Vagina (tissue), 2 donors: ENCODE results near the gene STAT6.
A peak's percentile ranks its signal among the peaks of the same experiment; 100 is the strongest.

Source experiments
- POLR2A ChIP-seq, 2 donors: fragments of 450-650 bp; IDR thresholded peaks; one replicate each; pipeline ENCODE4 v1.6.1; 2017; ENCODE audit warnings: antibody characterized with exemption in 2 of 2, mild to moderate bottlenecking in 2 of 2, moderate library complexity in 2 of 2
- TF ChIP-seq, protein P1 (sequence below), 3 experiments: fragments of 450-650 bp in 2 of 3; fragments of 200-600 bp in 1 of 3; sonication (generic) in 1 of 3; IDR thresholded peaks; one replicate each; pipeline ENCODE4 v1.5.1; 2017 to 2019; ENCODE audit warnings: antibody characterized with exemption in 3 of 3, mild to moderate bottlenecking in 2 of 3, moderate library complexity in 2 of 3

DNA sequence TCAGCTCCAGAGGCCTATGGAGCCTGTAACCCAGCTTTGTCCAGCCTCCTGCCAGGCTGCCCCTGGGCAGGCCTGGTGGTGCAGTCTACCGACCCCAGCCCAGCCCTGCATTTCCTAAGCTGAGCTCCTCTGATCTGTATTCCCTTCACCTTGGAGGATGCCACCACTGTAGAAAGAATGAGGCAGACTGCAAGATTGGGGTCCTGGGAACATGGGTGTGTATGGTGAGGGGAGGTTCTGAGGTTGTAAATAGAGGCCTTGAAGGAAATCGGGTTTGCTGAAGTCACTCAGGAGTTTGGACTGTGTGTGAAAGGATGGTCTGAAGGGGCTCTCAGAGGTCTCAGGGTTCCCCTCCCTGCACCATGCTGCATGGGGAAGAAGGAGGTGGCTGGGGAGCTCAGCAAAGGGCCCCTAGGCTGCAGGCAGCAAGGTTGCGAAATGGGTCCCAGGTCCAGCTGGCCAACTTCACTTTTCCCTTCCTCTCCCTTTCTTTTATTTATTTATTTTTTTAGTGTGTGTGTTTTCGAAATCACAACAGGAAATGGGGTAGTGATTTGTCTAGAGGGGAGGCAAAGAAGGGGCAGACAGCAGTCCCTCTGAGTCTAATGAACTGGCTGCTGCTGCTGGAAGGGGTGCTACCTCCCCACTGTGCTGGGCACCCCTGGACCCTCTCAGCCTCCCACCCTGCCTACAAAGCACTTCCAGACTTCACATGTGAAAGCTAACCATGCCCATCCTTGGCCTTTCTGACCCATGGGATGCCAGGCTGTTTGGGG lies 37.5 kb upstream of the STAT6 start:
- TF ChIP-seq, protein P1, sequence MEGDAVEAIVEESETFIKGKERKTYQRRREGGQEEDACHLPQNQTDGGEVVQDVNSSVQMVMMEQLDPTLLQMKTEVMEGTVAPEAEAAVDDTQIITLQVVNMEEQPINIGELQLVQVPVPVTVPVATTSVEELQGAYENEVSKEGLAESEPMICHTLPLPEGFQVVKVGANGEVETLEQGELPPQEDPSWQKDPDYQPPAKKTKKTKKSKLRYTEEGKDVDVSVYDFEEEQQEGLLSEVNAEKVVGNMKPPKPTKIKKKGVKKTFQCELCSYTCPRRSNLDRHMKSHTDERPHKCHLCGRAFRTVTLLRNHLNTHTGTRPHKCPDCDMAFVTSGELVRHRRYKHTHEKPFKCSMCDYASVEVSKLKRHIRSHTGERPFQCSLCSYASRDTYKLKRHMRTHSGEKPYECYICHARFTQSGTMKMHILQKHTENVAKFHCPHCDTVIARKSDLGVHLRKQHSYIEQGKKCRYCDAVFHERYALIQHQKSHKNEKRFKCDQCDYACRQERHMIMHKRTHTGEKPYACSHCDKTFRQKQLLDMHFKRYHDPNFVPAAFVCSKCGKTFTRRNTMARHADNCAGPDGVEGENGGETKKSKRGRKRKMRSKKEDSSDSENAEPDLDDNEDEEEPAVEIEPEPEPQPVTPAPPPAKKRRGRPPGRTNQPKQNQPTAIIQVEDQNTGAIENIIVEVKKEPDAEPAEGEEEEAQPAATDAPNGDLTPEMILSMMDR (IDR thresholded peaks at IDR 0.05): peak in 1 of 3 experiments; percentile 8
- no peak for TF ChIP-seq POLR2A (IDR thresholded peaks at IDR 0.05)
